Hepatocyte (in vitro differentiated cells): Measurements from ENCODE around the gene FCMR. TPM values are rescaled to one million over a fixed set of nuclear protein-coding genes. Genes with fewer than 3 reads are reported as not detected.

ENCODE experiments used
- DNase-seq: peaks from one replicate; pipeline ENCODE4 v3.0.0-alpha.2; 2016; ENCODE audit warnings: low spot score
- H2AFZ ChIP-seq: fragments of 200-600 bp; sonication (generic); 2 replicates; pipeline ENCODE4 v1.6.0; 2016; ENCODE audit warnings: antibody characterized with exemption, mild to moderate bottlenecking
- H3K27ac ChIP-seq: fragments of 200-600 bp; sonication (generic); 2 replicates; pipeline ENCODE4 v1.5.1; 2016; ENCODE audit warnings: mild to moderate bottlenecking
- H3K27me3 ChIP-seq: fragments of 200-600 bp; sonication (generic); 2 replicates; pipeline ENCODE4 v1.6.1; 2016
- H3K36me3 ChIP-seq: fragments of 200-600 bp; sonication (generic); replicated peaks from 2 replicates; pipeline ENCODE4 v1.5.1; 2016; ENCODE audit warnings: low read depth; ENCODE audit not compliant: insufficient read depth
- H3K4me1 ChIP-seq: fragments of 200-600 bp; sonication (generic); 2 replicates; pipeline ENCODE4 v1.5.1; 2016; ENCODE audit warnings: mild to moderate bottlenecking, moderate library complexity; ENCODE audit not compliant: insufficient read depth
- H3K4me2 ChIP-seq: fragments of 200-600 bp; sonication (generic); 2 replicates; pipeline ENCODE4 v1.6.0; 2016
- H3K4me3 ChIP-seq: fragments of 200-600 bp; sonication (generic); 2 replicates; pipeline ENCODE4 v1.5.1; 2016; ENCODE audit warnings: mild to moderate bottlenecking
- H3K79me2 ChIP-seq: fragments of 200-600 bp; sonication (generic); 2 replicates; pipeline ENCODE4 v1.6.0; 2017; ENCODE audit warnings: mild to moderate bottlenecking
- H3K9me2 ChIP-seq: fragments of 200-600 bp; sonication (generic); replicated peaks from 2 replicates; pipeline ENCODE4 v1.6.0; 2017; ENCODE audit warnings: mild to moderate bottlenecking; ENCODE audit not compliant: insufficient read depth
- H3K9me3 ChIP-seq: fragments of 200-600 bp; sonication (generic); 2 replicates; pipeline ENCODE4 v1.5.1; 2016; ENCODE audit warnings: low read depth, mild to moderate bottlenecking
- H4K20me1 ChIP-seq: fragments of 200-600 bp; sonication (generic); 2 replicates; pipeline ENCODE4 v1.6.0; 2016; ENCODE audit warnings: mild to moderate bottlenecking; ENCODE audit not compliant: insufficient read depth, poor library complexity, severe bottlenecking
- EZH2 ChIP-seq: fragments of 200-600 bp; sonication (generic); IDR thresholded peaks from 2 replicates; pipeline ENCODE4 v1.6.1; 2016; ENCODE audit warnings: antibody characterized with exemption, mild to moderate bottlenecking, borderline replicate concordance
- EZH2phosphoT487 ChIP-seq: fragments of 200-600 bp; sonication (generic); IDR thresholded peaks from one replicate; pipeline ENCODE4 v1.6.1; 2018; ENCODE audit warnings: antibody characterized with exemption, mild to moderate bottlenecking, low read depth, moderate library complexity; ENCODE audit not compliant: unreplicated experiment, severe bottlenecking
- WGBS: methylation state at CpG from one replicate; pipeline ENCODE4 v1.1.6; 2016; ENCODE audit warnings: low lambda C conversion rate; ENCODE audit errors: missing lambda C conversion rate; 5-methylcytosine and 5-hydroxymethylcytosine counted together
- polyA plus RNA-seq: library from polyadenylated mRNA; unstranded; fragments of >200 nt; fragmentation: Nextera tagmentation; extraction: Ambion mirVana; gene quantifications from 2 replicates; pipeline ENCODE4 v1.2.1, GENCODE V29; 2016
- total RNA-seq: library from RNA; depleted of rRNA; stranded (reverse); fragments of >200 nt; gene quantifications from 2 replicates; pipeline ENCODE4 v1.2.3, GENCODE V29; 2014
- TF ChIP-seq, protein P1 (sequence below): fragments of 200-600 bp; sonication (generic); IDR thresholded peaks from 2 replicates; pipeline ENCODE4 v1.5.1; 2016; ENCODE audit warnings: antibody characterized with exemption, mild to moderate bottlenecking; ENCODE audit not compliant: poor library complexity

The FCMR gene
- total and polyA plus RNA-seq, 2 experiments from 2014 or later: 0.71 to 0.97 TPM

DNA sequence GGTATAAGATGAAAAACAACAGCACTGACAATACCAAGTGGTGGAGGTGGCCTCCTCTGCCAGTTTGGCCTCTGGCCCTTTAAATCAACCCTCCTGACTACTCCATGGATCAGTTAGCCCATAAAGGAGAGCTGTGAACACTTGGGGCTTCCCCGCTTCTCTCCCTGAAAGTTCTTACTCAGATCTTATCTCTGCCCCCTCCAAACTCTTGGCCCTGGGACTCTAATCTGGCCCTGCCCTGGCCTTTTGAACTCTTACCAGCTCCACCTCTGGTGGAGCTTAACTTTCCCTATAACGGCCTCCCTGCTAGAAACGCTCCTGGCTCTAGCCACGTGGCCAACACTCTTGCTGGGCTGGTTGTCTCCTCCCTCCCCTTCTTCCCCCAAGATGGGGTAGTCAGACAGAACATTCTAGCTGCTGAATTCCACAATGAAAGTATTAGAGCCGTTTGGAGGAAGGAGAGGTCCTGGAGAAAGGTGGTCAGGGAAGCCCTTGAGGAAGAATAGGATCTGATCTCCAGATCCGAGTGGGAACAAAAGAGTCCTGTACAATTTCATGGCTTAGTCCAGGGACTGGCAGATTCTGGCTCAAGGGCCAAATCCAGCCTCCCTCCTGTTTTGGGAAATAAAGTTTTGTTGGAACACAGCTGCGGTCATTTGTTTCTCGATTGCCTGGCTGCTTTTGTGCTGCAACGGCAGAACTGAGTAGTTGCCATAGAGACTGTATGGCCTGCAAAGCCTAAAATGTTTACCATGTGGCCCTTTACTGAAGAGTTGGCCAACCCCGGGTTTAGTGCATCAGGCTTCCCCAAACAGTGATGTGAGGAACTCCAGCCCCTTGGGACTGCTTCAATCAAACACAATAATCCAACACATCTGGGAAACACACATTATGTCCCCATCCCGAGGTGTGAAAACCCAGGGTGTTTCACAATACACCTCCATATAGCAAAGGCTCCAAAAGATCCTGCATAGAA lies 34.0 kb upstream of the FCMR start:
- TF ChIP-seq, protein P1, sequence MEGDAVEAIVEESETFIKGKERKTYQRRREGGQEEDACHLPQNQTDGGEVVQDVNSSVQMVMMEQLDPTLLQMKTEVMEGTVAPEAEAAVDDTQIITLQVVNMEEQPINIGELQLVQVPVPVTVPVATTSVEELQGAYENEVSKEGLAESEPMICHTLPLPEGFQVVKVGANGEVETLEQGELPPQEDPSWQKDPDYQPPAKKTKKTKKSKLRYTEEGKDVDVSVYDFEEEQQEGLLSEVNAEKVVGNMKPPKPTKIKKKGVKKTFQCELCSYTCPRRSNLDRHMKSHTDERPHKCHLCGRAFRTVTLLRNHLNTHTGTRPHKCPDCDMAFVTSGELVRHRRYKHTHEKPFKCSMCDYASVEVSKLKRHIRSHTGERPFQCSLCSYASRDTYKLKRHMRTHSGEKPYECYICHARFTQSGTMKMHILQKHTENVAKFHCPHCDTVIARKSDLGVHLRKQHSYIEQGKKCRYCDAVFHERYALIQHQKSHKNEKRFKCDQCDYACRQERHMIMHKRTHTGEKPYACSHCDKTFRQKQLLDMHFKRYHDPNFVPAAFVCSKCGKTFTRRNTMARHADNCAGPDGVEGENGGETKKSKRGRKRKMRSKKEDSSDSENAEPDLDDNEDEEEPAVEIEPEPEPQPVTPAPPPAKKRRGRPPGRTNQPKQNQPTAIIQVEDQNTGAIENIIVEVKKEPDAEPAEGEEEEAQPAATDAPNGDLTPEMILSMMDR: no peak
- TF ChIP-seq EZH2phosphoT487: no peak
- no peak overlapping the region for H3K4me3 ChIP-seq
- peak; percentile 68 for DNase-seq
- WGBS: 43% methylated on average over 11 of the region's 11 CpGs
- no peaks in the 10 kb centered on the region for H3K36me3 ChIP-seq
- no peak overlapping the region for H3K4me2 ChIP-seq
- H3K9me3 ChIP-seq: no peaks in the 10 kb centered on the region
- H3K4me1 ChIP-seq: peaks cover 37% of the 10 kb centered on the region
- H4K20me1 ChIP-seq: no peaks in the 10 kb centered on the region
- no peaks in the 10 kb centered on the region for H3K9me2 ChIP-seq
- H3K79me2 ChIP-seq: no peaks in the 10 kb centered on the region
- peak overlapping the region; percentile 49 for H3K27ac ChIP-seq
- peak overlapping the region; percentile 7 for H2AFZ ChIP-seq
- H3K27me3 ChIP-seq: no peaks in the 10 kb centered on the region

DNA sequence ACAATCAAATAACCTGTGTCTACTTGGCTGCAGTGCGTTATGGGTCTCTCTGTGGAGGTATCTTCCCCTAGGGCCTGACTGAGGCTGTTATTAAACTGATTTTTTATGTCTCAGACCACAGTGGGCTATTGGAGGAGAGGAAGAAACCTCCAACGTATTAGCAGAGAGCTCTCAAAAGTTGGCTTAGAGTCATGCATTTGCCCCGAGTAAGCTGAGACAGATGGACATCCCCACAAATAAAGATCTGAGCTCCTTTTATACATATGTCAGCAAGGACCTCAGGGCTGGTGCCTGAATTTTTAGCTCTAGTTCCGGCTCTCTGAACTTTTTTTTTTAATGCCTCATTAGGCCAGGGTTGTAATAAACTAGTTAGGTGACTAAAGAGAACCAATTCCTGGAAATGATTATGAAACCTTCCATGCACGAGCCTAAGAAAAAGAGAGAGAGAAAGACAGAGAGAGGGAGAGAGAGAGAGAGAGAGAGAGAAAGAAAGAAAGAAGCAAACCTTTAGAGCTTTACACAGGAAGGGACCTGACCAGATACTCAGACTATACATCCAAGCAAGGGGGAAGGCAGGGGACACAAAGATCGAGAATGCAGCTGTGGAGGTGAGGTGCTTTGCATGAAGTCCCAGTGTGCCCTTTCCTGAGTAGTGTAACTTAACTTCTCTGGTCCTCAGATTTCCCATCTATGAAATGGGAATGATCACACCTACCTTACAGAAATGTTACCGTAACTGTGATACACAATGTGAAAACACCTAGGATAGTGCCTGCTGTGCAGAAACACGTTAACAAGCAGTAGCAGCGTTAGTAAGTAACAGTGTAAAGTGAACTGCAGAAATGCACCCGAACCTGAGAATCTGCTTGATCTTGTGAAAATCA lies 33.0 kb upstream of the FCMR start:
- WGBS: 76% methylated on average over 10 of the region's 10 CpGs
- peaks cover 38% of the 10 kb centered on the region for H3K4me1 ChIP-seq
- no peaks in the 10 kb centered on the region for H4K20me1 ChIP-seq
- no peaks in the 10 kb centered on the region for H3K9me2 ChIP-seq
- peak overlapping the region; percentile 49 for H3K27ac ChIP-seq
- no peak overlapping the region for H3K4me2 ChIP-seq
- H3K9me3 ChIP-seq: no peaks in the 10 kb centered on the region
- TF ChIP-seq EZH2phosphoT487 (no peak), EZH2 (no peak)
- TF ChIP-seq, protein P1: no peak
- no peak for DNase-seq
- H3K27me3 ChIP-seq: no peaks in the 10 kb centered on the region
- no peak overlapping the region for H2AFZ ChIP-seq
- H3K36me3 ChIP-seq: no peaks in the 10 kb centered on the region
- no peak overlapping the region for H3K4me3 ChIP-seq
- no peaks in the 10 kb centered on the region for H3K79me2 ChIP-seq

DNA sequence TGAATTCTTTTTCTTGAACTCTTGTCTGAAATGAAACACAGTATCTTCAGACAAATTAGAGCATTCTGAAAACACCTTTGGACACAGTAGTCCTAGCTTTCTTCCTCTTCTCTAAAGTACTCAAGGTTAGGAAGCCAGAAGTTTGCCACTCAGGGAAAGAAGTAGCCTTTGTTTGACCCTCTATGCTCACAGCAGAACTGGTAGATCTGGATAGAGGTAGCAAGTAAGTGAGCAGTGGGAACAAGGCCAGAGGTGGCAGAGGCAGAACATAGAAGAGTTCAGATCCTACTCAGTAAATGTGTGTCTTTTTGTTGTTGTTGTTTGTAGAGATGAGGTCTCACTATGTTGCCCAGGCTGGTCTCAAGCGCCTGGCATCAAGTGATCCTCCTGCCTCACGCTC lies 31.9 kb upstream of the FCMR start:
- no peak overlapping the region for H3K4me2 ChIP-seq
- H3K36me3 ChIP-seq: no peaks in the 10 kb centered on the region
- TF ChIP-seq, protein P1: no peak
- TF ChIP-seq EZH2 (no peak), EZH2phosphoT487 (no peak)
- H3K79me2 ChIP-seq: no peaks in the 10 kb centered on the region
- H2AFZ ChIP-seq: no peak overlapping the region
- H3K4me3 ChIP-seq: no peak overlapping the region
- no peaks in the 10 kb centered on the region for H3K27me3 ChIP-seq
- no peaks in the 10 kb centered on the region for H3K9me2 ChIP-seq
- no peaks in the 10 kb centered on the region for H4K20me1 ChIP-seq
- peak overlapping the region; percentile 87 for H3K27ac ChIP-seq
- no peak for DNase-seq
- H3K9me3 ChIP-seq: no peaks in the 10 kb centered on the region
- peaks cover 38% of the 10 kb centered on the region for H3K4me1 ChIP-seq
- 89% methylated on average over 2 of the region's 2 CpGs for WGBS
